Renal pelvis (tissue), 4 donors: ENCODE results near the gene DENND5B. TPM values are rescaled to one million over a fixed set of nuclear protein-coding genes. Genes with fewer than 3 reads are reported as not detected.
A peak's percentile ranks its signal among the peaks of the same experiment; 100 is the strongest.
"Not testable (repeated sequence)": the region's sequence is repeated elsewhere in the genome, so short reads cannot be mapped to it uniquely, and the experiment has no call there.

Experiments
- DNase-seq: peaks from one replicate; pipeline ENCODE4 v3.0.0-alpha.2; 2013
- polyA plus RNA-seq, 3 donors: library from polyadenylated mRNA; unstranded; fragments of 120-200 nt; gene quantifications; one replicate each; pipeline ENCODE4 v1.2.1, GENCODE V29; 2013; ENCODE audit not compliant: insufficient read length in 3 of 3

Gene DENND5B
- polyA plus RNA-seq, 3 donors: 21.5 to 29.6 (median 24.4) TPM

GRCh38 chr12:31386364-31386777 lies 204.6 kb downstream of the DENND5B start:
- DNase-seq: no peak

- DNase-seq: not testable (repeated sequence)
These were observed 213.7 kb downstream of the DENND5B start for GRCh38 chr12:31377210-31377609.

- not testable (repeated sequence) for DNase-seq
These were observed 215.5 kb downstream of the DENND5B start for GRCh38 chr12:31375422-31375821.

GRCh38 chr12:31371256-31371620 lies 219.7 kb downstream of the DENND5B start:
- DNase-seq: peak; percentile 76

GRCh38 chr12:31370531-31371255 lies 220.2 kb downstream of the DENND5B start:
- DNase-seq: peak; percentile 82

GRCh38 chr12:31369712-31370521 lies 221.0 kb downstream of the DENND5B start:
- peak; percentile 78 for DNase-seq

GRCh38 chr12:31368666-31369361 lies 222.1 kb downstream of the DENND5B start:
- DNase-seq: no peak

- no peak for DNase-seq
These were observed 224.8 kb downstream of the DENND5B start for GRCh38 chr12:31366104-31366621.

GRCh38 chr12:31363831-31364230 lies 227.1 kb downstream of the DENND5B start:
- no peak for DNase-seq

- no peak for DNase-seq
These were observed 227.5 kb downstream of the DENND5B start for GRCh38 chr12:31363416-31363809.

GRCh38 chr12:31362759-31363415 lies 228.0 kb downstream of the DENND5B start:
- DNase-seq: no peak

GRCh38 chr12:31362115-31362758 lies 228.7 kb downstream of the DENND5B start:
- no peak for DNase-seq

GRCh38 chr12:31361730-31362114 lies 229.2 kb downstream of the DENND5B start:
- no peak for DNase-seq

- no peak for DNase-seq
These were observed 235.2 kb downstream of the DENND5B start for GRCh38 chr12:31355747-31356107.

GRCh38 chr12:31353750-31354708 lies 236.9 kb downstream of the DENND5B start:
- DNase-seq: no peak

- DNase-seq: peak; percentile 71
These were observed 244.7 kb downstream of the DENND5B start for GRCh38 chr12:31346267-31346666.

- DNase-seq: no peak
These were observed 247.8 kb downstream of the DENND5B start for GRCh38 chr12:31343139-31343538.

GRCh38 chr12:31342286-31342685 lies 248.7 kb downstream of the DENND5B start:
- peak; percentile 61 for DNase-seq

- no peak for DNase-seq
These were observed 250.9 kb downstream of the DENND5B start for GRCh38 chr12:31339831-31340622.
